GM12878 (cell line): ENCODE data around the gene SPSB2. TPM values are rescaled to one million over a fixed set of nuclear protein-coding genes. Genes with fewer than 3 reads are reported as not detected.
A peak's percentile ranks its signal among the peaks of the same experiment; 100 is the strongest.

ENCODE experiments used
- ATAC-seq: fragments of 200-7000 bp; cut with Tn5 transposase; 3 replicates; pipeline ENCODE4 v1.9.1; 2020; ENCODE audit warnings: mild to moderate bottlenecking, moderate library complexity
- BruUV-seq: library from RNA; stranded (reverse); fragments of 400-500 nt; replicated peaks from 2 replicates; lab custom pipeline; 2021; lab: Mats Ljungman, UMichigan
- CTCF ChIA-PET: fragments of 300-600 bp; sonication (Branson Sonifier 250); formaldehyde crosslinking; extraction: SDS; loops from one replicate; lab custom pipeline; 2021; ENCODE audit warnings: inconsistent platforms; lab: Yijun Ruan, JAX
- POLR2A ChIA-PET: fragments of 350-600 bp; formaldehyde crosslinking; extraction: SDS; loops from one replicate; lab custom pipeline; 2021; ENCODE audit warnings: inconsistent platforms; lab: Charles Lee
- RAD21 ChIA-PET: fragments of 300-600 bp; sonication (Branson Sonifier 250); formaldehyde crosslinking; loops from one replicate; lab custom pipeline; 2023; ENCODE audit warnings: antibody characterized with exemption; ENCODE audit not compliant: unreplicated experiment; lab: Charles Lee
- SMC1A ChIA-PET: fragments of 300-600 bp; sonication (Branson Sonifier 250); formaldehyde crosslinking; loops from one replicate; lab custom pipeline; 2023; ENCODE audit not compliant: unreplicated experiment, uncharacterized antibody; lab: Charles Lee
- DNase-seq: peaks from one replicate; pipeline ENCODE4 v3.0.0-alpha.2; 2011; ENCODE audit warnings: low read depth, low spot score
- FAIRE-seq: peaks from 3 replicates; lab custom pipeline; 2011; peaks lifted over from hg19 to GRCh38; lab: Jason Lieb, UNC
- H2AFZ ChIP-seq: 2 replicates; pipeline ENCODE4 v1.6.0; 2011; ENCODE audit warnings: low read depth, low read length, control low read depth; ENCODE audit not compliant: control insufficient read depth
- H3K27ac ChIP-seq: 2 replicates; pipeline ENCODE4 v1.5.1; 2011; ENCODE audit warnings: control low read depth; ENCODE audit not compliant: control insufficient read depth, insufficient read depth
- H3K27me3 ChIP-seq, 2 experiments: replicated peaks in 1 of 2; 2 replicates each; pipeline versions ENCODE4 v1.6.0 to v1.6.1; 2011; ENCODE audit warnings: low read length in 1 of 2; ENCODE audit not compliant: control insufficient read depth in 2 of 2, insufficient read depth in 2 of 2
- H3K36me3 ChIP-seq, 2 experiments: 2 replicates each; pipeline ENCODE4 v1.5.1; 2011; ENCODE audit warnings: low read length in 1 of 2; ENCODE audit not compliant: control insufficient read depth in 2 of 2, insufficient read depth in 2 of 2
- H3K4me1 ChIP-seq: 2 replicates; pipeline ENCODE4 v1.6.1; 2011; ENCODE audit warnings: mild to moderate bottlenecking, low read length, moderate library complexity, mixed read lengths; ENCODE audit not compliant: control insufficient read depth, insufficient read depth
- H3K4me2 ChIP-seq: 2 replicates; pipeline ENCODE4 v1.6.0; 2011; ENCODE audit warnings: control low read depth; ENCODE audit not compliant: control insufficient read depth, insufficient read depth
- H3K4me3 ChIP-seq: fragments of 200-600 bp; sonication (generic); 2 replicates; pipeline ENCODE4 v1.5.1; 2016
- H3K79me2 ChIP-seq: 2 replicates; pipeline ENCODE4 v1.6.0; 2011; ENCODE audit warnings: low read length; ENCODE audit not compliant: control insufficient read depth, insufficient read depth
- H3K9ac ChIP-seq: 2 replicates; pipeline ENCODE4 v1.8.0; 2011; ENCODE audit warnings: low read length, control low read depth, mixed read lengths; ENCODE audit not compliant: control insufficient read depth, insufficient read depth
- H3K9me3 ChIP-seq: replicated peaks from 3 replicates; pipeline ENCODE4 v1.5.1; 2011; ENCODE audit warnings: mild to moderate bottlenecking, low read length; ENCODE audit not compliant: control insufficient read depth, insufficient read depth
- H4K20me1 ChIP-seq: 2 replicates; pipeline ENCODE4 v1.6.0; 2011; ENCODE audit not compliant: control insufficient read depth, insufficient read depth
- ESRRA ChIP-seq: IDR thresholded peaks from 2 replicates; pipeline ENCODE4 v1.6.1; 2012; ENCODE audit warnings: mild to moderate bottlenecking, low read length, improper control_type of control experiment
- NFYB ChIP-seq: IDR thresholded peaks from 2 replicates; pipeline ENCODE4 v1.6.1; 2011; ENCODE audit warnings: low read depth, mild to moderate bottlenecking, low read length, improper control_type of control experiment, moderate library complexity; ENCODE audit not compliant: insufficient read depth
- POLR2A ChIP-seq: IDR thresholded peaks from 2 replicates; pipeline ENCODE4 v1.6.1; 2011; ENCODE audit warnings: low read depth, mild to moderate bottlenecking, low read length
- RELB ChIP-seq: fragments of 450-650 bp; IDR thresholded peaks from 2 replicates; pipeline ENCODE4 v1.6.1; 2017; ENCODE audit warnings: low read depth, mild to moderate bottlenecking, moderate library complexity
- TBL1XR1 ChIP-seq: IDR thresholded peaks from 2 replicates; pipeline ENCODE4 v1.6.1; 2012; ENCODE audit warnings: low read depth, low read length, improper control_type of control experiment
- YBX1 ChIP-seq: fragments of 450-650 bp; IDR thresholded peaks from 2 replicates; pipeline ENCODE4 v1.6.1; 2016; ENCODE audit warnings: antibody characterized with exemption
- WGBS: methylation state at CpG from one replicate; pipeline ENCODE4 v1.1.6; 2016; ENCODE audit warnings: low lambda C conversion rate; ENCODE audit not compliant: insufficient replicate concordance, insufficient coverage; ENCODE audit errors: missing lambda C conversion rate; 5-methylcytosine and 5-hydroxymethylcytosine counted together
- in situ Hi-C: fragments of 300-500 bp; cut with MboI; formaldehyde crosslinking; loops from 9 replicates; pipeline ENCODE4 v1.14.3; 2018; ENCODE audit warnings: mixed read lengths
- intact Hi-C: fragments of 100-400 bp; cut with micrococcal nuclease; formaldehyde crosslinking; loops from one replicate; pipeline ENCODE4 v1.14.2; 2022; ENCODE audit not compliant: unreplicated experiment
- polyA plus RNA-seq, 11 experiments: library from polyadenylated mRNA; depleted of rRNA in 4 of 11; unstranded in 6 of 11; stranded (reverse) in 5 of 11; fragments of >200 nt; fragmentation: Nextera tagmentation in 4 of 11; fragmentation: Illumina TruSeq in 1 of 11; extraction: Ambion mirVana in 4 of 11; extraction: Trizol in 1 of 11; gene quantifications; 1 replicate in 1 of 11; 2 replicates in 10 of 11; pipeline versions ENCODE4 v1.2.1 to v1.2.3, GENCODE V29; 2011 to 2016; ENCODE audit warnings: inconsistent platforms in 2 of 11, missing spikeins in 2 of 11, low read depth in 1 of 11
- total RNA-seq, 4 experiments: library from RNA; depleted of rRNA in 3 of 4; stranded (reverse); fragments of >200 nt in 3 of 4; fragmentation: Illumina TruSeq in 1 of 4; extraction: Trizol in 1 of 4; gene quantifications; 2 replicates each; pipeline versions ENCODE4 v1.2.1 to v1.2.3, GENCODE V29; 2013 to 2021

Gene SPSB2
- total and polyA plus RNA-seq, 10 of the 15 experiments (the other 5 are each of a cell fraction or from before 2014, with no cell fraction given), result 0.08 to 5.6 (median 2.7) TPM

- intact Hi-C loops, result no loop called here
- ATAC-seq, result peak; percentile 17
- Histone ChIP-seq H3K9ac (peak overlapping the region; percentile 34; the same call in 1 of the 2 replicates), H3K4me1 (peaks cover 10% of the 10 kb centered on the region), H3K9me3 (no peaks in the 10 kb centered on the region), H4K20me1 (no peaks in the 10 kb centered on the region), H3K4me3 (no peak overlapping the region), H2AFZ (peak overlapping the region; percentile 40), H3K36me3 (no peaks in the 10 kb centered on the region), H3K4me2 (peak overlapping the region; percentile 65; the same call in 1 of the 2 replicates), H3K27me3 (no peaks in the 10 kb centered on the region), H3K79me2 (no peaks in the 10 kb centered on the region), H3K27ac (no peak overlapping the region)
- in situ Hi-C loops, result no loop called here
- FAIRE-seq, result no peak
- TF ChIP-seq ESRRA (no peak), YBX1 (no peak), RELB (no peak), TBL1XR1 (no peak), NFYB (no peak), POLR2A (no peak)
- CTCF ChIA-PET, result interaction anchor here (0.8 to 1.6 kb wide), 6 partner anchors 10 to 87 kb away, joined by 3 to 5 read pairs (median 4); partner anchors contain the start of gene MLF2
- POLR2A ChIA-PET, result interaction anchor here (0.8 to 1.6 kb wide), 5 partner anchors 8 to 25 kb away, joined by 3 to 7 read pairs (median 4); partner anchors contain the start of gene CDCA3
- SMC1A ChIA-PET, result interaction anchor here (1.0 to 5.1 kb wide), 4 partner anchors 10 to 87 kb away, joined by 3 to 22 read pairs (median 4); partner anchors contain the start of genes CDCA3, MLF2 and USP5
- RAD21 ChIA-PET, result interaction anchor here (0.9 to 2.3 kb wide), 4 partner anchors 8 to 87 kb away, joined by 3 to 12 read pairs (median 7); partner anchors contain the start of genes CDCA3 and MLF2
- no TSS peak for BruUV-seq
- no peak for DNase-seq
- WGBS, result 44% methylated on average over 1 of the region's 1 CpG
These were observed 32.8 kb downstream of the SPSB2 start for GRCh38 chr12:6840330-6840729.
